Pancreas (tissue), 10 donors: Measurements from ENCODE around the gene SUN1. TPM values are rescaled to one million over a fixed set of nuclear protein-coding genes. Genes with fewer than 3 reads are reported as not detected.

Experiments used
- ATAC-seq, 4 donors: fragments of 200-7000 bp; cut with Tn5 transposase; one replicate each; pipeline versions ENCODE4 v1.8.0 to v1.9.1; 2020; ENCODE audit warnings: mild to moderate bottlenecking in 4 of 4, moderate library complexity in 4 of 4
- DNase-seq, 6 donors: peaks; one replicate each; pipeline ENCODE4 v3.0.0-alpha.2; 2020
- FAIRE-seq: peaks from 2 replicates; lab custom pipeline; 2012; peaks lifted over from hg19 to GRCh38; lab: Jason Lieb, UNC
- H3K27ac ChIP-seq, 4 donors: fragments of 200-600 bp; sonication (generic); 1 replicate in 3 of 4; 2 replicates in 1 of 4; pipeline versions ENCODE4 v1.5.0 to v1.8.0; 2020
- H3K27me3 ChIP-seq, 4 donors: fragments of 200-600 bp; one replicate each; pipeline ENCODE4 v1.8.0; 2021
- H3K36me3 ChIP-seq, 3 donors: fragments of 200-600 bp; sonication (generic) in 1 of 3; one replicate each; pipeline versions ENCODE4 v1.5.0 to v1.8.0; 2020 to 2021
- H3K4me1 ChIP-seq, 3 donors: fragments of 200-600 bp; one replicate each; pipeline ENCODE4 v1.8.0; 2021
- H3K4me3 ChIP-seq, 4 donors: fragments of 200-600 bp; sonication (generic) in 2 of 4; one replicate each; pipeline versions ENCODE4 v1.5.0 to v1.8.0; 2020 to 2021
- H3K9me3 ChIP-seq, 4 donors: fragments of 200-600 bp; one replicate each; pipeline ENCODE4 v1.8.0; 2021
- CTCF ChIP-seq, 4 donors: fragments of 200-600 bp; sonication (generic) in 3 of 4; IDR thresholded peaks; one replicate each; pipeline versions ENCODE4 v1.5.0 to v1.8.0; 2021; ENCODE audit warnings: antibody characterized with exemption in 4 of 4
- WGBS, 2 donors: extraction: QIAGEN DNeasy Blood & Tissue Kit; methylation state at CpG; one replicate each; pipeline ENCODE4 v1.1.7; 2013; 5-methylcytosine and 5-hydroxymethylcytosine counted together
- intact Hi-C, 3 donors: fragments of 100-400 bp; cut with DNase I; formaldehyde crosslinking; loops; one replicate each; pipeline versions ENCODE4 v1.11.1 to v1.14.2; 2022
- polyA plus RNA-seq, 2 donors: library from polyadenylated mRNA; stranded (reverse); fragments of 200-250 nt; gene quantifications; one replicate each; pipeline ENCODE4 v1.2.3, GENCODE V29; 2013
- total RNA-seq, 6 donors: library from RNA; stranded (reverse); fragmentation: NEBNext Ultra II Directional in 4 of 6; extraction: Animal tissue kit (Norgen Biotek cat#: 25700) in 4 of 6; gene quantifications; one replicate each; pipeline versions ENCODE4 v1.2.1 to v1.2.4, GENCODE V29; 2021 to 2023
- donor health status: healthy with polysubstance abuse.
- donor health status: DM: no; HTN: no; CAD: no; lungs with moderate emphysema.
- donor health status: DM: no; HTN: no; CAD: no.
- donor health status: control.
- donor health status: control.
- donor health status: Bipolar disorder and iron deficiency.
- donor health status: DM: yes; HTN: yes; CAD: no.
- donor health status: DM: no; HTN: no; CAD: no.
- donor health status: DM: no; HTN: no; CAD: no.
- donor health status: DM: yes; HTN: yes; CAD: no.

The SUN1 gene
- total and polyA plus RNA-seq, 8 donors: 42.6 to 93.2 (median 55.9) TPM

GRCh38 chr7:918118-918425, 85.8 kb downstream of the SUN1 start:
- no peak for ATAC-seq

GRCh38 chr7:918441-919113, 86.3 kb downstream of the SUN1 start:
- no peaks in the 10 kb centered on the region for H3K9me3 ChIP-seq
- intact Hi-C loops: no loop called here
- no peaks in the 10 kb centered on the region for H3K27me3 ChIP-seq
- no peak for TF ChIP-seq CTCF (IDR thresholded peaks at IDR 0.05)
- no peak for ATAC-seq
- FAIRE-seq: no peak
- 87 to 90% methylated on average over 17 to 21 of the region's 21 CpGs for WGBS, 2 donors
- no peak overlapping the region for H3K27ac ChIP-seq
- H3K36me3 ChIP-seq: no peaks in the 10 kb centered on the region
- H3K4me1 ChIP-seq: no peaks in the 10 kb centered on the region
- DNase-seq: peak in 4 of 6 donors; percentile 10 to 50 (median 32)
- no peak overlapping the region for H3K4me3 ChIP-seq

More at GRCh38 chr7:918118-918425, 85.8 kb downstream of the SUN1 start:
- peak in 3 of 6 donors; percentile 5 to 53 (median 26) for DNase-seq
- no peak overlapping the region for H3K27ac ChIP-seq
- WGBS, 2 donors: 93 to 97% methylated on average over 9 of the region's 9 CpGs
- no peak overlapping the region for H3K4me3 ChIP-seq
- no peaks in the 10 kb centered on the region for H3K27me3 ChIP-seq
- intact Hi-C loops: no loop called here
- no peaks in the 10 kb centered on the region for H3K36me3 ChIP-seq
- H3K9me3 ChIP-seq: no peaks in the 10 kb centered on the region
- FAIRE-seq: no peak
- no peak for TF ChIP-seq CTCF (IDR thresholded peaks at IDR 0.05)
- H3K4me1 ChIP-seq: no peaks in the 10 kb centered on the region

- Histone ChIP-seq H3K36me3 (no peaks in the 10 kb centered on the region), H3K27ac (no peak overlapping the region), H3K9me3 (no peaks in the 10 kb centered on the region), H3K27me3 (no peaks in the 10 kb centered on the region), H3K4me1 (no peaks in the 10 kb centered on the region), H3K4me3 (no peak overlapping the region)
- WGBS, 2 donors: 92 to 95% methylated on average over 13 of the region's 13 CpGs
- intact Hi-C loops: no loop called here
- no peak for FAIRE-seq
- TF ChIP-seq CTCF (IDR thresholded peaks at IDR 0.05): no peak
- peak in 3 of 6 donors; percentile 10 to 74 (median 27) for DNase-seq
- no peak for ATAC-seq
Observed at GRCh38 chr7:919114-919442, 86.8 kb downstream of the SUN1 start.

DNA sequence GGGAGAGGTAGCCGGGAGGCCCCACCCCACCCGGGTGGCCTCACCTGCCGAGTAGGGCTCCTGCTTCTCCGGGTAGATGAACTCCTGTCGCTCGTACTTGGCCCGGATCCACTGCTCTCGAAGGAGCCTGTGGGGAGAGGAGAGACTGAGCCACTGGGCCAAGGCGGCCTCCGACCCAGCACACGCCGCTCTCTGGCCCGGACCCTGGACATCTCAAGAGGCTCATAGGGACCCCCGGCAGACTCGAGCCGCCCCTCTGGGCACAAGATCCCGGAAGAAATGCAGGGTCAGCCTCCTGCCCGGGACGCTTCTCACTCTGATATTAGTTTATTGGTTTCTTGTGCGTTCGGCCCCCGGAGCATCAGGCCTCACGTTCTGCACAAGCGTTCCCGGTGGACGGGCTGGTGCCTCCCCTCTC, 87.7 kb downstream of the SUN1 start:
- no peak for ATAC-seq
- FAIRE-seq: no peak

More for the DNA sequence above, 87.7 kb downstream of the SUN1 start:
- DNase-seq: peak in 4 of 6 donors; percentile 12 to 60 (median 34)
- no peak for TF ChIP-seq CTCF (IDR thresholded peaks at IDR 0.05)
- H3K4me1 ChIP-seq: no peaks in the 10 kb centered on the region
- H3K27ac ChIP-seq: no peak overlapping the region
- WGBS, 2 donors: 89 to 94% methylated on average over 26 of the region's 26 CpGs
- H3K27me3 ChIP-seq: no peaks in the 10 kb centered on the region
- intact Hi-C loops: no loop called here
- no peaks in the 10 kb centered on the region for H3K36me3 ChIP-seq
- no peaks in the 10 kb centered on the region for H3K9me3 ChIP-seq
- no peak overlapping the region for H3K4me3 ChIP-seq
